HG02763 (cell line): ENCODE results near the gene CDH6.
"Not testable (repeated sequence)": the region's sequence is repeated elsewhere in the genome, so short reads cannot be mapped to it uniquely, and the experiment has no call there.

Experiments used
- ATAC-seq: cut with Tn5 transposase; IDR thresholded peaks from one replicate; pipeline ENCODE4 v1.9.1; 2021; ENCODE audit warnings: mild to moderate bottlenecking, moderate library complexity; ENCODE audit not compliant: unreplicated experiment

Gene CDH6

DNA sequence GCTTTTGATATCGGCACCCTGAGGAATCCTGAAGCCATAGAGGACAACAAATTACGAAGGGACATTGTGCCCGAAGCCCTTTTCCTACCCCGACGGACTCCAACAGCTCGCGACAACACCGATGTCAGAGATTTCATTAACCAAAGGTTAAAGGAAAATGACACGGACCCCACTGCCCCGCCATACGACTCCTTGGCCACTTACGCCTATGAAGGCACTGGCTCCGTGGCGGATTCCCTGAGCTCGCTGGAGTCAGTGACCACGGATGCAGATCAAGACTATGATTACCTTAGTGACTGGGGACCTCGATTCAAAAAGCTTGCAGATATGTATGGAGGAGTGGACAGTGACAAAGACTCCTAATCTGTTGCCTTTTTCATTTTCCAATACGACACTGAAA is 129.5 kb downstream of the CDH6 start:
- no peak for ATAC-seq

DNA sequence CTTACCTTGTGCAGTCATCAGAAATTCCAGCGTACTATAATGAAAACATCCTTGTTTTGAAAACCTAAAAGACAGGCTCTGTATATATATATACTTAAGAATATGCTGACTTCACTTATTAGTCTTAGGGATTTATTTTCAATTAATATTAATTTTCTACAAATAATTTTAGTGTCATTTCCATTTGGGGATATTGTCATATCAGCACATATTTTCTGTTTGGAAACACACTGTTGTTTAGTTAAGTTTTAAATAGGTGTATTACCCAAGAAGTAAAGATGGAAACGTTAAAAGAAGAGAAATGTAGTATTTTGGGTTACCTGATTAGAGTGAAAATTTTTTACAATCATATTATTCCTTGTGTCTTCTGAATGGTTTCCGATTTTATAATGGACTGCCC is 131.4 kb downstream of the CDH6 start:
- no peak for ATAC-seq

- ATAC-seq, result no peak
These were observed 134.7 kb downstream of the CDH6 start for GRCh38 chr5:31328040-31328733.

DNA sequence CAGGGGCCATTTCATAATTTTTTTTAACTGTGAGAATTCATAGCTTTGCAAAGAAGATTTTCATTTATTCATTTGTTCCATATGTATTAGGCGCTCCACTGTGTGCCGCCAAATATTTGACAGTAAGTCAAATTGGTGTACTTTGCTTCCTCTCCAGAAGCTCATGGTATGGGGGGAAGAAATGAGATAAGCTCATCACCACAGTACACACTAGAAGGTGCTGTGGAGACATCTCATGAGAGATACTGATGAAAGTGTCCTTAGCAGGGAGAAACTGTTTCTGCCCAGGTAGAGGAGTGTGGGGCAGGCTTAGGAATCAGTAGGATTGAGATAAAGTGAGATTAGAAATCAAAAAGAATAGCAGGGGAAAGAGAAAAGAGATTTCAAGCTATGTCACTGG is 136.2 kb downstream of the CDH6 start:
- ATAC-seq, result no peak

GRCh38 chr5:31332160-31332559 is 138.7 kb downstream of the CDH6 start:
- ATAC-seq, result no peak

- no peak for ATAC-seq
These were observed 140.0 kb downstream of the CDH6 start for GRCh38 chr5:31333475-31333874.

GRCh38 chr5:31334061-31334860 is 140.8 kb downstream of the CDH6 start:
- ATAC-seq, result no peak

DNA sequence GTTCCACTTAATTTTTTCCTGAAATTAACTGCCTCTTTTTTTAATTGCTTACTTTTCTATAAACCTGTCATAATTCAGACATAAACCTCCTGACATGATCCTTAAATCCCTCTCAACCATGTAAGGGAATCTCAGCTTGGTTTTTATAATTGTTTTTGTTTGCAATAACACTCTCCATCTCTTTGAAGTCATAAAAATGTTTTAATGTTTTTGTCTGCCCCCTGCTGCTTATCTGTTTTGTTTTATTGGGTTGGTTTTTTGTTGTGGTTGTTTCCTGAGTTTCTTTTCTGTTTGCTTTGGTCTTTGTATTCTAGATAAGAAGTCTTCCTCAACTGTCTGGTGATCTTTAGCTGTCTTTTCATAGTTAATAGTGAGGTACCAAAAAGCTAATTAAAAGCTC is 142.0 kb downstream of the CDH6 start:
- ATAC-seq, result no peak

- ATAC-seq, result no peak
These were observed 150.5 kb downstream of the CDH6 start for GRCh38 chr5:31343946-31344345.

DNA sequence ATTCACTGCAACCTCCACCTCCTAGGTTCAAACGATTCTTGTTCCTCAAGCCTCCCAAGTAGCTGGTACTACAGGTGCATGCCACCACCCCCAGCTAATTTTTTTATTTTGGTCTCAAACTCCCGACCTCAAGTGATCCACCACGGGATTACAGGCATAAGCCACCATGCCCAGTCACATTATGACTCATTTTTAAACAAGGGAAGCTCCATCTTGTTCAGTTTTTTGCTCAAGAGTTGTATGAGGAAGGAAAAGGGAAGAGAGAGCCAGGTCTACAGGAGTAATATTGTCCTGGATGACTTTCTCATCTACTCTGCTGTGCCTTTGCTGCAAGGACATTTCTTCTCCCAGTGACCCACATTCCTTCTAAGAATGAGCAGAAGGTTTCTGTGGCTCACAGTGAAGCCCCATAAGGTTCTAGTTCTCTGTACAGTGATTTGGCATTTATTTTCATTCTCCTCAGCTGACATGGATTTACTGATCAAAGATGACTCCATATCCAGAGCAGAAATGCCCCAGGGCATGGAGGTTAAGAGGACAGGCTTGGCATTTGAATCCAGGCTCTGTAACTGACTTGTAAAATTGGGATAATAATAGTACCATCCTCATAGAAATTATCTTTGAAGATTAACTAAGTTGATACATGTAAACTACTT is 153.5 kb downstream of the CDH6 start:
- no peak for ATAC-seq

- no peak for ATAC-seq
These were observed 154.0 kb downstream of the CDH6 start for GRCh38 chr5:31347552-31347905.

- ATAC-seq, result no peak
These were observed 156.9 kb downstream of the CDH6 start for GRCh38 chr5:31350395-31350794.

DNA sequence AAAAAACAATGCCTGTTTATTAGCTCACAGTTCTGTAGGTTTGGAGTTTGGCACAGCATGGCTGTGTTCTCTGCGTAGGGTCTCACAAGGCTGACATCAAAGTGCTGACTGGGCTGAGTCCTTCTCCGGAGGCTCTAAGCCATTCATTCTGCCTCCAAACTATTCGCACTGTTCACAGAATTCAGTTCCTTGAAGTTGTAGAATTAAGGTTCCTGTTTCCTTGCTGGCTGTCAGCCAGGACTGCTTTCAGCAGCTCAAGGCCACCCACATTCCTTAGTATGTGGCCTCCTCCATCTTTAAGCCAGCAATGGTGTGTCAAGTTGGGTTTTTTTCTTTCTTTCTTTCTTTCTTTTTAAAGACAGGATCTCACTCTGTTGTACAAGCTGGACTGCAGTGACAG is 161.9 kb downstream of the CDH6 start:
- no peak for ATAC-seq

DNA sequence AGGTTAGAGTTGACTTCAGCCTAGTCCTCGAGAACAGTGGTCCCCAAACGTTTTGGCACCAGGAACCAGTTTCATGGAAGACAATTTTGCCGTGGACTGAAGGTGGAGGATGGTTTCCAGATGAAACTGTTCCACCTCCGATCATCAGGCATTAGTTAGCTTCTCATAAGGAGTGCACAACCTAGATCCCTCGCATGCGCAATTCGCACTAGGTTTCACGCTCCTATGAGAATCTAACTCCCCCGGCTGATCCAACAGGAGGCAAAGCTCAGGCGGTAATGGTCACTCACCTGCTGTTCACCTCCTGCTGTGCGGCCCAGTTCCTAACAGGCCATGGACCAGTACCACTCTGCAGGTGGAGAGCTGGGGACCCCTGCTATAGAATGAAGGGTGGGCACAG is 163.6 kb downstream of the CDH6 start:
- no peak for ATAC-seq

DNA sequence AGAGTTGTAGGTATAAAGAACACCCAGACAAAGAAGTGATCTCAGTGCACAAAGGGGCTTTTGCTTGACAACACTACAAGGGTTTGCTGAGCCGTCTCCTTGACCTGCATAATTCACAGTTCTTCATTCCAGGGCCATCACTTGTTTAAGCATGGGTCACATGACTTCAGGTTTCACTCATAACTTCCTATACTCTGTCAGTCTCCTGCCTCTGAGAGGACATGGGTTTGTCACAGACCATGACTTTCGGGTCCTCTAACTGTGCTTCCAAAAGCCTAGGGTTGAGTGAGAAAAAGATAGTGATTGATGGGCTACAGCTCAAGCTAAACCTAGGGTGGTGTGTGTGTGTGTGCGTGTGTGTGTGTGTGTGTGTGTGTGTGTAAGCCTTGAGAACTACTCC is 166.4 kb downstream of the CDH6 start:
- no peak for ATAC-seq

GRCh38 chr5:31361234-31361633 is 167.7 kb downstream of the CDH6 start:
- no peak for ATAC-seq

DNA sequence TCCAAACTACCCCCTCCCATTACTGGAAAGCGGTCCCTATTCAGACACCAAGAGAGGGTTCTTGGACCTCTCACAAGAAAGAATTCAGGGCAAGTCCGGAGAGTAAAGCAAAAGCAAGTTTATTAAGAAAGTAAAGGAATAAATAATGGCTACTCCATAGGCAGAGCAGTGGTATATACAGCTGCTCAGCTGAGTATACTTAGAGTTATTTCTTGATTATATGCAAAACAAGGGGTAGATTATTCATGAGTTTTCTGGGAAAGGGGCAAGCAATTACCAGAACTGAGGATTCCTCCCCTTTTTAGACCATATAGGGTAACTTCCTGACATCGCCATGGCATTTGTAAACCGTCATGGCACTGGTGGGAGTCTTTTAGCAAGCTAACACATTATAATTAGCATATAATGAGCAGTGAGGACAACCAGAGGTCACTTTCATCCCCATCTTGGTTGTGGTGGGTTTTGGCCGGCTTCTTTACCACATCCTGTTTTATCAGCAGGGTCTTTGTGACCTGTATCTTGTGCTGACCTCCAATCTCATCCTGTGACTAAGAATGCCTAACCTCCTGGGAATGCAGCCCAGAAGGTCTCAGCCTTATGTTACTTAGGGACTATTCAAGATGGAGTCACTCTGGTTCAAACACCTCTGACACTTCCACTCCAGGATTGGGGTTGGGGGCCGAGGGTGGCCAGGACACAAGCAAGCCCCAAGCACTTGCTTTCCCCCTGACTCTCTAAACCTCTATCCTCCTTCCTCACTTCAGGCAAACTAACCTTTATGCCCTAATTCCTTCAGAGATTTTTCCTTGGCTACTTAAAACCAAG is 168.4 kb downstream of the CDH6 start:
- not testable (repeated sequence) for ATAC-seq

- no peak for ATAC-seq
These were observed 169.0 kb downstream of the CDH6 start for GRCh38 chr5:31362529-31362900.

GRCh38 chr5:31362931-31363568 is 169.6 kb downstream of the CDH6 start:
- ATAC-seq, result no peak

- ATAC-seq, result no peak
These were observed 171.6 kb downstream of the CDH6 start for GRCh38 chr5:31364881-31365636.
